Measurements from ENCODE around the gene KCNIP3. TPM values are rescaled to one million over a fixed set of nuclear protein-coding genes. Genes with fewer than 3 reads are reported as not detected.

Gene KCNIP3
- total RNA-seq, 4 donors from 2014 or later = 5.2 to 20.4 (median 11.4) TPM

- TF ChIP-seq POLR2A (IDR thresholded peaks at IDR 0.05) (no peak), CTCF (IDR thresholded peaks at IDR 0.05) (no peak)
- 95% methylated on average over 8 of the region's 8 CpGs for WGBS, 2 donors
- no peak for DNase-seq (ENCODE audit: low spot score in 2 of 2)
- intact Hi-C loops (cut with DNase I; ENCODE audit: low total_unique reads) = no loop called here
- H3K4me3 ChIP-seq (ENCODE audit: low read depth, poor library complexity, severe bottlenecking) = no peak overlapping the region
Observed at GRCh38 chr2:95281786-95282185, 15.4 kb upstream of the KCNIP3 start.

- WGBS, 2 donors = 27 to 28% methylated on average over 3 of the region's 3 CpGs
- TF ChIP-seq CTCF (IDR thresholded peaks at IDR 0.05) (no peak), POLR2A (IDR thresholded peaks at IDR 0.05) (no peak)
- no peak overlapping the region for H3K4me3 ChIP-seq (ENCODE audit: low read depth, poor library complexity, severe bottlenecking)
- intact Hi-C loops (cut with DNase I; ENCODE audit: low total_unique reads) = no loop called here
- DNase-seq (ENCODE audit: low spot score in 2 of 2) = no peak
Observed at GRCh38 chr2:95282458-95282857, 14.7 kb upstream of the KCNIP3 start.

- intact Hi-C loops (cut with DNase I; ENCODE audit: low total_unique reads) = no loop called here
- no peak overlapping the region for H3K4me3 ChIP-seq (ENCODE audit: low read depth, poor library complexity, severe bottlenecking)
- 88% methylated on average over 4 of the region's 4 CpGs for WGBS, 2 donors
- TF ChIP-seq POLR2A (IDR thresholded peaks at IDR 0.05) = no peak
- no peak for DNase-seq (ENCODE audit: low spot score in 2 of 2)
Observed at GRCh38 chr2:95283562-95283961, 13.6 kb upstream of the KCNIP3 start.

GRCh38 chr2:95284886-95285541 is 12.1 kb upstream of the KCNIP3 start:
- 86 to 95% methylated on average over 8 to 13 of the region's 13 CpGs for WGBS, 2 donors
- no peak overlapping the region for H3K4me3 ChIP-seq (ENCODE audit: low read depth, poor library complexity, severe bottlenecking)
- intact Hi-C loops (cut with DNase I; ENCODE audit: low total_unique reads) = no loop called here
- DNase-seq (ENCODE audit: low spot score in 2 of 2) = no peak
- TF ChIP-seq CTCF (IDR thresholded peaks at IDR 0.05) (no peak), POLR2A (IDR thresholded peaks at IDR 0.05) (no peak)

- 60 to 68% methylated on average over 4 of the region's 4 CpGs for WGBS, 2 donors
- TF ChIP-seq CTCF (IDR thresholded peaks at IDR 0.05) = no peak
- no peak for TF ChIP-seq POLR2A (IDR thresholded peaks at IDR 0.05)
- DNase-seq (ENCODE audit: low spot score in 2 of 2) = no peak
- intact Hi-C loops (cut with DNase I; ENCODE audit: low total_unique reads) = no loop called here
- H3K4me3 ChIP-seq (ENCODE audit: low read depth, poor library complexity, severe bottlenecking) = no peak overlapping the region
Observed at GRCh38 chr2:95285542-95285932, 11.6 kb upstream of the KCNIP3 start.

GRCh38 chr2:95287336-95287735 is 9.8 kb upstream of the KCNIP3 start:
- TF ChIP-seq POLR2A (IDR thresholded peaks at IDR 0.05) = no peak
- no peak for TF ChIP-seq CTCF (IDR thresholded peaks at IDR 0.05)
- no peak for DNase-seq (ENCODE audit: low spot score in 2 of 2)
- 82 to 87% methylated on average over 5 to 8 of the region's 8 CpGs for WGBS, 2 donors
- intact Hi-C loops (cut with DNase I; ENCODE audit: low total_unique reads) = no loop called here
- no peak overlapping the region for H3K4me3 ChIP-seq (ENCODE audit: low read depth, poor library complexity, severe bottlenecking)

Measured in lower leg skin (tissue), 4 donors.